ENCODE data around the gene SPATA7. TPM values are rescaled to one million over a fixed set of nuclear protein-coding genes. Genes with fewer than 3 reads are reported as not detected.

The SPATA7 gene
- total RNA-seq, 1 donor from 2014 or later: 17.9 TPM

DNA sequence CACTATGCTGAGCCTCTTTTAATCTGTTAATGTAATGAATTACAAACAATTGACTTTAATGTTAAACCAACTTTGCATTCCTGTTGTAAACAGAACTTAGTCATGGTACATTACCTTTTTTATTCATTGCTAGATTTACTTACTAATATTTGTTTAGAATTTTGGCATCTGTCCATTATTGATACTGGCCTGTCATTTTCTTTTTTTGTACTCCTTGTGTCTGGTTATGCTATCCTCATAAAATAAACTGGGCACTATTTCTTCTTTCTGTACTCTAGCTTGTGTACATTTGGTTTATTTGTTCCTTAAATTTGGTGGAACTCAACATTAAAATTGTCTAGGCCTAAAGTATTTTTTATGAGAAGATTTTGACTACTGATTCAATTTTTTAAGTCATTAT lies 32.1 kb downstream of the SPATA7 start:
- no peak for DNase-seq (ENCODE audit: low spot score)

DNA sequence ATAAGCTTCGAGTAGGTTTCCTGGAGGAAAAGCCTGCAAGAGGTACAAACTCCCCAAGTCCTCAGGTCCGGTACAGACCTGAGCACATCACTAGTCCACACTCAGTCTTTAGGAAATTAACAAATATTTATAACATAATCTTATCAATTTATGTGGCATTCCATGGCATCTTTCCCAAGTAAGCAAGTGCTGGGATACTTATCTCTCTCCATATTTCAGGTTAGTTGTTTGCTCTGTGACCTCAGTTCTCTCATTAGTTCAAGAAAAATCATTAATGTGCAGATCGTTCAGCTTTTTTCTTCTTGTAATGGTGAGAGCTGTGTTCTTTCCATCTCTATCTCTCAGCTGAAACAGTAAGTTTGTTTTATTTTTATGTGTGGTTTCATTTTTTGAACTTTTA lies 34.7 kb downstream of the SPATA7 start:
- no peak for DNase-seq (ENCODE audit: low spot score)

DNA sequence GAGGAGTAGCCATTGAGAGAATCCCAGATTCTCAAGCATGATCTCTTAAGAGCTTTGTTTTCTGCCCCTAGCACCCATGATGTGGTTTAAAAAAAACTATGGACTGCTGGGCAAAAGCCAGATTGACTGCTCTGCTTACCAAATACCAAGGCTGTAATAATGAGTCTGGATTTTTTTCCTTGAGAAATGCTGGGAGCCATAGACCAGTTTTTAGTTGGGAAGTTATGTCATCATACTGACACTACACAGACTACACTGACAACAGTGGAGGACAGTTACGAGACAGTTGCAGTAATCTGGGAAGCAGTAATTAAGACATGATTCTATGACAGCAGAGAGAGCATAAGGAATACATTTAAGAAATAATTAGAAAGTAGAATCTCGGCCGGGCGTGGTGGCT lies 35.8 kb downstream of the SPATA7 start:
- no peak for DNase-seq (ENCODE audit: low spot score)

DNA sequence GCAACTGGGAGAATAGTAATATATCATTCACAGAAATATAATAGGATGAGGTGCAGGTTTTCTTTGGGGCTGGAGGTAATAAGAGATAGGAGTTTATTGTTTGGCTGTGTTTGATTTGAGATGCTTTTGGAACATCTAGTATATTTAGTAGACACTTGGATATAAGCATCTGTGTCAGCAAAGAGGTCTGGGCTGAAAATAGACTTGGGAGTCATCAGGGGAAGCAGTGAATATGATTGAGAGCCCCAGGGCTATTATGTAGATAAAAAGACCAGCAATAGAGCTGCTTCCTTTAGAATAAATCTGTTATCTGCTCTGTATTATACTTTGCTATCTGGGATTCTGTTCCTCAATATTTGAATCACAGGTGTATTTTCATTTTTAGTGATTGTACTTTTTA lies 36.6 kb downstream of the SPATA7 start:
- DNase-seq (ENCODE audit: low spot score): no peak

DNA sequence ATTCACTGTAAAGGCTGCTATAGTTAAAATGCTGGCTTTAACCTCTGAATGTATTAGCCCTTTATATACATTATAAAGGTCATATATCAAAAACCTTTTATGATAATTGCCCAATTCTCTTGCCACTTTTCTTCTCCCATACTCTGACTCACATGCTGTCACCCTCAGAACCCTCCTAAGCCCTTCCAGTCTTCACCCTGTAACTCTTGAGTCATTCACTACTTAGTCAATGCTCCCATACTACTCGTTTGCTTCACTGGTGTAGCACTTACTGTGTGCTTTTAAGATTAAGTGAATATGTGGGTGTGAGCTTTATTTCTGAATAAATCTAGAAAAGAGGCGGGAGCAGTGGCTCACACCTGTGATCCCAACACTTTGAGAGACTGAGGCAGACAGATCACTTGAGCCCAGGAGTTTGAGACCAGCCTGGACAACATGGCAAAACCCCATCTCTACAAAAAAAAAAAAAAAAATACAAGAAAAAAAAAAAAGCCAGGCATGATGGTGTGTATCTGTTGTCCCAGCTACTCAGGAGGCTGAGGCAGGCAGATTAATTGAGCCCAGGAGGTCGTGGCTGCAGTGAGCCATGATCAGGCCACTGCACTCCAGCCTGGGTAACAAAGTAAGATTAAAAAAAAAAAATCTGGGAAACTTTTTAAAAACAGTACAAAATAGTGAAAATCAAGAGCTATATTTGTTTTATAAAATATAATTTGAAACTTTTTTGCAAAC lies 37.6 kb downstream of the SPATA7 start:
- DNase-seq (ENCODE audit: low spot score): no peak

DNA sequence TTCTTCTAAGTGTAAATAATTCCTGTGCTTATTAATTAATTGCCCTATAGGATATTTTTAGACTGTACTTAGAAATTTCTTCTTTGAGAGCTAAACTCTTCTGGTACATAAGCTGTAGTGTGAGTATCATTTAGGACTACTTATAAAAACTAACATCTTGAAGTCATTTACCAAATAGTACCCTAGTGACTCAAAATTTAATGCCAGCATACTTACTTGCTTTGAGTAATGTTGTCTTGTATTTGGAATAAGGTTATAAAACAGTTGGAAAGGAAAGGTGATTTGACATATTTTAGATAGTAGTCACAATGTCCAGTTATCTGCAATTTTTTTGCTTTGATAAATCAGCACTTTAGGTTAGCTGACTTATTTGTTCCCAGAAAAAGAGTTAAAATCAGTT lies 39.1 kb downstream of the SPATA7 start:
- no peak for DNase-seq (ENCODE audit: low spot score)

DNA sequence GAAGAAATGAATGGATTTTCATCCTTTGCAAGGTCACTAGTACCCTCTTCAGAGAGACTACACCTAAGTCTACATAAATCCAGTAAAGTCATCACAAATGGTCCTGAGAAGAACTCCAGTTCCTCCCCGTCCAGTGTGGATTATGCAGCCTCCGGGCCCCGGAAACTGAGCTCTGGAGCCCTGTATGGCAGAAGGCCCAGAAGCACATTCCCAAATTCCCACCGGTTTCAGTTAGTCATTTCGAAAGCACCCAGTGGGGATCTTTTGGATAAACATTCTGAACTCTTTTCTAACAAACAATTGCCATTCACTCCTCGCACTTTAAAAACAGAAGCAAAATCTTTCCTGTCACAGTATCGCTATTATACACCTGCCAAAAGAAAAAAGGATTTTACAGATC lies 40.8 kb downstream of the SPATA7 start:
- DNase-seq (ENCODE audit: low spot score): no peak

DNA sequence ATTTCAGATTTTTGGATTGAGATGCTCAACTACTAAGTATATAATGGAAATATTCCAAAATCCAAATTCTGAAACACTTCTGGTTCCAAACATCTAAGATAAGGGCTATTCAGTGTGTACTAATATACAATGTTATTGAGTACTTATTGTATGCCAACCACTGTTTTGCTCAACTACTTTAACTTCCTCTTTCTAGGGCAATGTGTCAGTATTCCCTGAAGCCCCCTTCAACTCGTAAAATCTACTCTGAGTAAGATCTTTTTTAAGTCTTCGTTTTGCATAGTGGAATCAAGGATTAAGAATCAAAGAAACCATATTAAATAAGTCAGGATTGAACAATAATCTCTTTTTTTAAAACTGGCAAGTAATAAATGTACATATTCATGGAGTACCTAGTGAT lies 45.5 kb downstream of the SPATA7 start:
- DNase-seq (ENCODE audit: low spot score): no peak

DNA sequence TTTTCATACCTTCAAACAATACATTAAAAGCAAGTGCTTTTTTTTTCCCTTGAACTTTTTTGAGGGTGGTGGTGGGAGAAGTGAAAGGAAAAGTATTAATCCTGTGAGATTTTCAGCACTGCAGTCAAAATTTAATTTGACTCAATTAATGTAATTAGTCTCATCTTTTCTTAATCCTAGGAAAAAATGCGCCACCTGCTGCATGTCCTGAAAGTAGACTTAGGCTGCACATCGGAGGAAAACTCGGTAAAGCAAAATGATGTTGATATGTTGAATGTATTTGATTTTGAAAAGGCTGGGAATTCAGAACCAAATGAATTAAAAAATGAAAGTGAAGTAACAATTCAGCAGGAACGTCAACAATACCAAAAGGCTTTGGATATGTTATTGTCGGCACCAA lies 52.2 kb downstream of the SPATA7 start:
- no peak for DNase-seq (ENCODE audit: low spot score)

DNA sequence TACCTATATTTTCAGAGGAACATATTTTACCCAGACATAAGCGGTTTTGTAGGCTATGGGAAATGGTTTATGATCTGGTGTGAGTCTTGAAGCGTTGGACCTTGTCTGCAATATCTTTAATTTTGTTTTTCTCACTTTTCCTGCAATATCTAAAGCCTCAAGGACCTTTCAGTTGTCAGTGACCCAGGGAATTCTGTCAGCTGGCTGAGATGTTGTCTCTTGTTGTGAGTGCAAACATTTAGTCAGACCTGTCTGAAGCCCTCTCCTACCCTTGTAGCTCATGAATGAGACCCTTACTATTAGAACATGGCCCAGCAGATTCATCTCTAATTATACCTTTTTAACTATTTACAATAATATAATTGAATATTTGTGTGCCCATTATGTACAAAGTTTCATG lies 53.6 kb downstream of the SPATA7 start:
- DNase-seq (ENCODE audit: low spot score): no peak

DNA sequence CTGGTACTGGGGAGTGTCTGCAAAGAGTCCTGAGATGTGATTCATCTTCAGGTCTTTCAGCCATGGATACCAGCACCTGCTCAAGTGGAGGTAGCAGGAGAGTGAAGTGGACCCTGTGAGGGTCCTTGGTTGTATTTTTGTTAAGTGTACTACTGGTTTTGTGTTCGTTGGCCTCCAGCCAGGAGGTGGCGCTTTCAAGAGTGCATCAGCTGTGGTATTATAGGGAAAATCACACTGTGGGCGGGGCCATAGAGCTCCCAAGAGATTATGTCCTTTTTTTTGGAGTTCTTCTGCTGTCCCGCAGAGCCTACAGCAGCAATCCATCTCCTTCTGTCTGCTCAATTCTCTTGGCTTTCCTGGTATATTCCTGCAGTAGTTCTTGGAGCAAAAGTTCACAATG lies 66.8 kb downstream of the SPATA7 start:
- DNase-seq (ENCODE audit: low spot score): no peak

DNA sequence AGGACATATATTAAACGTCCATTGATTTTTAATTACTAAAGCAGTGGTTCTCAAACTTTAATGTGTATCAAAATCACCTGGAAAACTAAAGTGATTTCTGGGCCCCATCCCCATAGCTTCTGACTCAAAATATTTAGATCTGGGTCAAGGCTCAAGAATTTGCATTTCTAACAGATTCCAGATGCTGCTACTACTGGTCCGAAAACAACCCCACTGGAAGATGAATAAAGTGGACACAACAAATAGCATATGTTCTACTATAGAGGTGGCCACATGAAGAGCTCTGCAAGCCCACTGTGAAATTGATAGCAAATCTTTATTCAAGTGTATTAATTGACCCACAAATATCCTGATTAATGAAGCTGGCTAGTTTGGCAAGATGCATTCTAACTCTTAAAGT lies 69.4 kb downstream of the SPATA7 start:
- DNase-seq (ENCODE audit: low spot score): no peak

DNA sequence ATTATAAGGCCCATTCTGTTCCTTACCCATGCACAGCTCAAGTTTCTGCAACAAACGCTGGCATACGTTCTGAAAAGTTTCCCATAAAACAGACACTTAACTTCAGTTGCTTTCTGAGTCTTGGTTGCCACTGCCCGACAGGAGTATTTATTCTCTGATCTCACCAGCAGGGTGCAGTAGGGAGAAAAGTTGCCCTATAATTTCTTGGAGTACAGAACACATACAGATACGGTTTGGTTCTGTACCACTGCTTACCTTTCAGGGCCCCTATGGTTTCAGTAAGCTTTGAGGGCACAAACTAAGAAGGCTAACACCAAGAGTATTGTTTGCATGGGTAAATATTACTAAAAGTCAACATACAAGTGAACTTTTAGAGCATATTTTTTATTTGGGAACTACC lies 77.9 kb downstream of the SPATA7 start:
- DNase-seq (ENCODE audit: low spot score): no peak

DNA sequence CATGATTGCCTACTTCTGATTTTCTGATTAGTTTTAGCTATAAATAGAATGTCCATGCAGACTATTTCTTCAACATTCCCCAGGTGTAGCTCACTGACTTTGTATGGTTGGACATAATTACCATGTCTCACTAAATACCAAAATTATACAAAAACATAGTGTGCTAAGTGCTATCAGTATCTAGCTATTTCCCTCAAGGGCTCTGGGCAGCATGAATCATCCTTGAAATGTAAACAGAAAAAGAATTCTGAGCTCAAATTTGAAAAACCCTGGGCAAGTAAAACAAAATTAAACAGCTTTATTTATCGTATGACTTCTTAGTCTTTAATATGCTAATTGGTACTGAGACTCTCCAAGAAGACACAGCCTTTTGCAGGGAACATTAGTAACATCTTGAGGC lies 82.9 kb downstream of the SPATA7 start:
- no peak for DNase-seq (ENCODE audit: low spot score)

DNA sequence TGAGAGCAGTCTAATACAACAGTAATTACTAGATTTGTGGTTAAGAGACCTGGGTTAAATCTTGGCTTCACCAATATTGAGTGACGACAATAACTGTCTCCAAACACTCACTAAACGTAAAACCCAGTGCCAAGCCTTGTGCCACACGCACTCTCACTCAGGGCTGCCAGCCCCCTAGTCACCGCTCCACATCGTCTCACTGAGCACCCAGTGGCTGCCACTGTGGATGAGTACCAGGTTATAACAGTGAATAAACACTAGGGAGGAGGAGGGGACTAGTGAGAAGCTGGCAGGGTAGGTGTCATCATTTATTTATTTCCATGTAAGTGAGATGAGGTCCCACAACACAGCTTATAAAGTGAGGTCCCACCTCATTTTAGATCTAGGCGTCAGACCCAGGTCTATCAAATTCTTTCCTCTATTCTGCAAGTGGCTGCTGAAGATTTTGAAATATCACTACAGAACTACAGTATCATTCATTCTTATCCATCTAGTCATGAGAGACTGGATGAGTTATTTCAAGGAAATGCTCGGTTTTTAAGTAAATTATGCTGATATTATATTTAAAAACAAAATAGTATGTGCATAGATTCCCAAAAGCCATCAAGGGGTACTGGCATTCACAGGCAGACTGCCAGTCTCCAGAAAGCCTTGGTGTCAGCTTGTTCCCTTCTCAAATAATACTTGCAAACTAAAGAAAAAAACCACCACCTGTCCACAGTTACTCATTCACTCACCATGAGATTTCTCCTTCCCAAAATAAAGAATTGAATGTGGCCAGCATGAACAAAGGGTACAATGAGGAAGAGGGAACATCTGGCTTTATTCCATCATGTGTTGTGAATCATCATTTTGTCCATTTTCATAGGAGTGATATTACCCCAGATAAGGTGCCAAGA lies 85.3 kb downstream of the SPATA7 start:
- DNase-seq (ENCODE audit: low spot score): no peak

DNA sequence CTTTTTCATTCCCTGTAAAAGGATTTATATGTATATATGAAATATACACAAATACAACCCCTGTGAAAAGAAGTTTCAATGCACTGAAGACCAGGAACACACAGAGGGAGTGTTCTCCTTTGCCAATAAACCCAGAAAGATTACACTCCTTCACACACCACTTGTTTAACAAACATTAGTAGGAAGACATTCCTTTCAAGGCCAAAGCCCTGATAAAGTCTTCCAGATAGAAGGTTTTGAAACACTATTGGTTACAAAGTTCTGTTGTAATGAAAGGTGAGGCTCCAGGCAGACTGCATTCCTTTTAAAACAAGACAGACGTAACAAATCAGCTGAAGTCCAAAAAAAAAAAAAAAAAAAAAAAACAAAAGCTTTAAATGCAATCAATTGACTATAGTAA lies 88.3 kb downstream of the SPATA7 start:
- DNase-seq (ENCODE audit: low spot score): no peak

DNA sequence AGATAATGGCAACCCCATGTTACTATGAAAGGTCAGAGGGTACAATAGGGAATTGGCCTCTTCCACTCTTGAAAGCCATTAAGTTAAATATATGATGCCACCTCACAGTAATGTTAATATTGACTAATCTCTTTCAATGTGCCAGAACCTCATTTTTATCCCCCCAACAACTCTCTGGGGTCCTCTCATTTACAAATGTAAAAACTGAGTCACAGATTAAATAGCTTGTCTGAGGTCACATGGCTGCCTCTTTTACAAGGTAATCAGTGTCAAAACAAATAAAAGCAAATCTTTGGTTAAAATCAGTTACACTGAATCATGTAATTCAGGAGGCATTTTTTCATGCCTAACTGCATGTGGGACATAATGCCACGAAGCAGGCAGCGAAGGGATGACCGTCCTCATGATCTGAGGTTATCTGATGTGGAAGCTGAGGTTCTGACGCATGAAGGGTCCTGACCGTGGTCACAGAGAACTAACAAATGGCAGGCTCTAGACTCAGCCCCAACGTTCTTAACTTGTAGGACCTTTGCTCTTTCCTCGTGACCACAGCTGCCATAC lies 90.8 kb downstream of the SPATA7 start:
- no peak for DNase-seq (ENCODE audit: low spot score)

DNA sequence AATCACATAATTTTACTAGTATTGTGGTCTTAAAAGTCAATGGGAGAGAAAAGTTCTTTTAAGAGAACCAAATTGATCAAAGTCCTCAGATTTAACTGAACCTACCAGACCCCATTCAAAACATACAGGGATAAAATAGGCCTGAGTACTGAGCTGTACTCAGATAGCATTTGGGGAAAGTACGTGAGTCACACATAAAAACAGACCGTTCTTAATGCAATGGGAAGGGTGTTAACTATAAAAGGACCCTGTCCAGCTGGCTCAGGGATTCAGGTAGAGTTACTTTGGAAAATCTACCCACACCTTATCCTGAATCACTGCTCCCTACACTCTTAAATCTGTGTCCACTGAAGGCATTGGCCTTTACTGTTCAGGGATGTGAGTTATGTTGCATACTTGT lies 91.4 kb downstream of the SPATA7 start:
- DNase-seq (ENCODE audit: low spot score): no peak

DNA sequence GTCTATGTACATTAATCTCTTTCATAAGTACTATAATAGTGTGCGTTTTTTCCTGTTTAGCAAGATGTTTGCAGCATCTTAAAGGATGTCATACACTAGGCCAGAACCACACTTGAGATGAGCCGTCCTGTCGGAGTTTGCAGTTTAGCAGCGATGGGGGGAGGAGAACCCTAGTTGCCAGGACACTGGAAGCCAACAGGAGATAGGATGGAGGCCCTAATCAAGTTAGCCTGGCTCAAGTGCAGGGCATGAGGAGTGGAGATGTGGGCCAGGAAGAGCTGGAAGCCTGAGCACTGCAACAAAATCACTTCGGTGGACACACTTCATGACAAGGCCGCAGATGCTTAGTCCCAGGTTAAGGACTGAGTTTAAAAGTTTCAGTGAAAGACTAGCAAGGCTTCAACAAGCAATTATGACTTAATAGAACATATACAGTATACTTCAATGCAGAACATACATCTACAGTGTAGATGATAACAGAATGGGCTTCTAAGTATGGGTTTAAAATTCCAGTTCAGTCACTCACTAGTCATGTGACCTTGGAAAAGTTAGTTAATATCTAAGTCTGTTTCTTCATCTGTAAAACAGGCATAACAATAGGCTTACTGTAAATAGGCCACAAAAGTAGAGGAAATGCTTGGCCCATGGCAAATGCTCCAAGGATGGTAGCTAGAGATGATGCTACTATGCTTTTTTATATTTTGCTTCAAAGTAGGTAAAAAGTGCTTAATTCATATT lies 92.2 kb downstream of the SPATA7 start:
- no peak for DNase-seq (ENCODE audit: low spot score)

DNA sequence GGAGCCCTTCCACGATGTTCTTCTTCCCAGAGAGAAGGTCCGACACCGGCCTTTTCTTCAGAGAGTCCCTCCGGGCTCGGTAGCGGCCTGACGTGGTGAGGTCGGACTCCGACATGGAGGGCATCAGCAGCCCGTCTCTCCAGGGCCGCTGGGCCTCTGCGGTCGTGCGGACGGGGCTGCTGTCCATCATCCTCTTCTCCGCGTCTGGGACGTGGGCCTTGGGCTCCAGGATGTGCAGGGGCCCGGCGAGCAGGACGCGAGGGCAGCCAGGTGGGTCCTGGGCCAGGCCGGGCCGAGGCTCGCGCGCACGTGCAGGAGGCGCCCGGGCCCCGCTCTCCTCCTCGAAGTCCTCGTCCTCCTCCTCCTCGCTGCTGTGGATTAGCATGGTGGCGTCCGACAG lies 93.5 kb downstream of the SPATA7 start:
- no peak for DNase-seq (ENCODE audit: low spot score)

DNA sequence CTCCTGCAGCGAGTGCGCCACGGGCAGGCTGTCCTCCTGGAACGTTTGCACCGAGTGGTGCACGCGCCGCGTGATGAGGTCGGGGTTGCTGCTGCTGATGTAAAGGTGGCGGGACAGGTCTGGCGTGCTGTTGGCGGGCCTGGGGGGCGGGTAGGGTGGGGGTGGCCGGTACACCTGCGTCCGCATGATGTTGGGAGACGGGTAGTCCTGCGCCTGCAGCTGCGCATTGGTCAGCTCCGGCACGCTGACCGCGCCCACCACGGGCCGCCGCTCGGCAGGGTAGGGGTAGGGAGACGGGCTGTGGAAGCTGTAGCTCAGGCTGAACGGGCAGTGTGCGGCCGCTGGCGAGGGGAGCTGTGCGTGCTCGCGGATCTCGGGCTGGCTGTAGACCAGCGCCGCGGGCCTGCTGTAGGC lies 94.1 kb downstream of the SPATA7 start:
- no peak for DNase-seq (ENCODE audit: low spot score)

DNA sequence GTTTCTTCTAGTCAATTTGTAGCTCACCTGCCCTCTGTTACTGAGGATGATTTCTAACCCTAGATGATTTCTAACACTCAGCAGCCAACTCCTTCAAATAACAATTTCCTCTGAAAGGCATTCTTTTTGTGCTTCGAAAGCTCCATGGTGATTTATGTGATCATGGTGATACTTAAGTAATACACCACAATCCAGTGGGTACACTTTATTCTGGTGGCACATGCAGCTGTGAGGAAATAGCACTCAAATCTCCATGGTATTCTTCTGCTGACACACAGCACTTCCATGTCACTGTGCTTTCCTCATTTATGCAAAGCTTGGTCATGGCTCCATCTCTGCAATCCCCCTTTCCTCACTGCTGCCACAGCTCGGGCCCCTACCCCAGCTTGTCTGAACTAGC lies 95.6 kb downstream of the SPATA7 start:
- no peak for DNase-seq (ENCODE audit: low spot score)
